Limb (tissue), 2 donors: Measurements from ENCODE around the gene CD99L2.
"Not testable (repeated sequence)": the region's sequence is repeated elsewhere in the genome, so short reads cannot be mapped to it uniquely, and the experiment has no call there.

Source experiments
- DNase-seq, 2 donors: peaks; one replicate each; pipeline ENCODE4 v3.0.0-alpha.2; 2016; ENCODE audit errors: extremely low spot score in 2 of 2

CD99L2 gene

DNA sequence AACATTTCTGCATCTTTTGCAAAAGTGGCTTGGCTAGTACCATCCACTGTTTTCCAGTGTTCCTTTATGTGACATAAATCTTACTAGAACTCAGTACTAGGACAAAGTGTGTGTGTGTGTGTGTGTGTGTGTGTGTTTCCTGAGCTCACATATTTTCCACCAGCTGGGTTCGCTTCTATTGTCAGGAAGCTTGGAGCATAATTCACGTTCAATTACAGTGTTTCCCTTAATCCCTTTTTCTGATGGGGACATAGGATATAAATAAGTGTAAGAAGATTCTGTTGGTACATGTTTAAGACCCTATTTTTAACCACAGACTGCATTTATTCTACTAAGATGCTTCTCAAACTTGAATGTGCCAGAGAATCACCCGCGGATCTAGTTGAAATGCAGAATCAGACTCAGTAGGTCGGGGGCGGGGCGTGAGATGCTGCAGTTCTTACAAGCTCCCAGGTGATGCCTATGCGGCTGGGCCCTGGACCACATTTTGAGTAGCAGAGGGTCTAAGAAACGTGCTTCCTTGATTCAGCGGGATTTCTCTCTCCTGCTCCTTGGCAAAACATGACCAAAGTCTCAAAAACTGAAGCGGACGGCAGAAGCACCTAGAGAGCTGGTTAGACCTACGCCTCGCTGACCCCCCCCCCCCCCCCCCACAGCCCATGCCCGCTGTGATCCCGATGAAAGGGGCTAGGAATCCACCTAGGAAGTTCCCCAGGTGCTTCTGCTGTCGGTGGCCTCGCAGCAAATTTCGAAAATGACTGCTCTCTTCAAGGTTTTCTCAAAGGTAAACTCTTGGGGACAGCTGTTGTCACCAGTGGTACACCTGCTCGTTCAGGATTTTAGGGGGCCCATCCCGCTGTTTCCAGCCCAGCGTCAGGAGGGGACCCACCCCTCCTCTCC lies 797 bp downstream of the CD99L2 start:
- DNase-seq, result peak in 1 of 2 donors; percentile 48

DNA sequence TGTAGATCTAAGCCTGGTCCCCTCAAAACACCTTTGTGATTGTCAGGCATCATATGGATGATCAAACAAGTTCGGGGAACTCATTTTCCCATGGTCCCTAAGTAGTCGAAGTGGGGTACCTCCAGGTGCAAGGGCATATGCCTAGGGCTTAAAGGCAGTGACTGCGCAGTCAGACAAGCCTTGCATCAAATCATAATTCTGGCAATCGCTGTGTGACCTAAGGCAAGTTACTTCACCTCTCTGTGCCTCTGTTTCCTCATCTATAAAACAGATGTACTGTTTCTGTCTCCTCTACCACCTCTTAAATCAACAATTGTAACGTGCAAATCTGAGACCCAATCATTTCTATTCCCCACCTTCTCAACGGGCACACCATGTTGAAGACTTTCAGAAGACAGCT lies 1.8 kb downstream of the CD99L2 start:
- no peak for DNase-seq

DNA sequence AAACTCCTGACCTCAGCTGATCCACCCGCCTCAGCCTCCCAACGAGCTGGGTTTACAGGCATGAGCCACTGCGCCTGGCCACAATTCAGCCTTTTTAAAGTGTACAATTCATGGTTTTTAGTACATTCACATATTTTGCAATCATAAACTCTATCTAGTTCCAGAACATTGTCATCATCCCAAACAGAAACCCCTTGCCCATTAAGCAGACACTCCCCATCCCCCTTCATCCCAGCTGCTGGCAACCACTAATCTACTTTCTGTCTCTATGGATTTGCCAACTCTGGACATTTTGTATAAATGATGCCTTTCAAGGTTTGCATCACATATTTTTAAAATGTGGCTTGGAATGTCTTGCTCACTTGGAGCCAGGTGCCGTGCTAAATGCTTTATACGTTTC lies 4.5 kb downstream of the CD99L2 start:
- no peak for DNase-seq

DNA sequence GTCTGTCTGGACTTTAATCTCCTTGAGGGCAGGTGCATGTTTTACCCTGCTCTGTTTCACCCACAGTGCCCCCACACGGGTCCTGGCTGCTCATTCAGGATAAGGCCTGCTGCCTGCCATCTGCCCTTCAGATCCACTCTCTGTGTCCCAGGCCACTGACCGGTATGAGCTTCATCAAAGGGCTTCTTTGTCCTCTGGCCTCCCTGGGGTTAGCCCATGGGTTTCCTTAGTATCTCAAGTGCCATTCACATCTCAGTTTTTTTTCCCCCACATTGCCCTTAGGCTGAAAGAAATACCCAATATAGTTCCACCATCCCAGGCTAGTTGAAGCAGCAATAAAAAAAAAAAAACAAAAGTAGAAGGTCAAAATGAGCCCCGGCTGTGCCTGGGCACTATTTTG lies 9.3 kb downstream of the CD99L2 start:
- no peak for DNase-seq

DNA sequence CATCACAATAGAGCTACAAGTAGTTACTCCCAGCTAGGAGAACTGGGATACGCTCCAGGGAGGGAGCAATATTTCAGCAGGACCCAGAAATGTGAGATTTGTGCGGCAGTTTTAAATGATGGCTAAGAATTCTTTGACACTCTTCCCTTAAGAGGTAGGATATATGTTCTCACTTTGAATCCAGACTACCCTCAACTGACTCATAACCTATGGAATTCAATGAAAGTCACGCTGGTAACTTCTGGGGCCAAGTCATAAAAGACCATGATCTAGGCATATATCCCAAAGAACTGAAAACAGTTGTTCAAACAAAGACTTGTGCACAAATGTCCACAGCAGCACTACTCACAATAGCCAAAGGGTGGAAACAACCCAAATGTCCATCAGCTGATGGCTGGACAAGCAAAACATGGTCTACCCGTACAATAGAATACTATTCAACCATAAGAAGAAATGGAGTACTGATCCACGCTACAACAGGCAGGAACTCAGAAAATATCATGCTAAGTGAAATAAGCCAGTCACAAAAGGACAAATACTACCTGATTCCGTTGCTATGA lies 10.5 kb downstream of the CD99L2 start:
- no peak for DNase-seq

DNA sequence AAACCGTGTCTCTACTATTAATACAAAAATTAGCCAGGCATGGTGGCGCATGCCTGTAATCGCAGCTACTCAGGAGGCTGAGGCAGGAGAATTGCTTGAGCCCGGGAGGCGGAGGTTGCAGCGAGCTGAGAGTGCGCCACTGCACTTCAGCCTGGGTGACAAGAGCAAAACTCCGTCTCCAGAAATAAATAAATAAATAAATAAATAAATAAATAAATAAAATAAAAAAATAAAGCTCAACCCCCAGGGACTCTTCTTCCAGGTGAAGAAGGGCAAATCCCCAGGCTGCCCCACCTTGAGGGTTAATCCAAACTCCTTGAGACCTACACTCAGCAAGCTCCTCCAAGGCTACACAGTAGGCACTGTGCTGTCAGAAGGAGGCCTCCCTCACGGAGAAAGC lies 11.2 kb downstream of the CD99L2 start:
- DNase-seq, result not testable (repeated sequence)

DNA sequence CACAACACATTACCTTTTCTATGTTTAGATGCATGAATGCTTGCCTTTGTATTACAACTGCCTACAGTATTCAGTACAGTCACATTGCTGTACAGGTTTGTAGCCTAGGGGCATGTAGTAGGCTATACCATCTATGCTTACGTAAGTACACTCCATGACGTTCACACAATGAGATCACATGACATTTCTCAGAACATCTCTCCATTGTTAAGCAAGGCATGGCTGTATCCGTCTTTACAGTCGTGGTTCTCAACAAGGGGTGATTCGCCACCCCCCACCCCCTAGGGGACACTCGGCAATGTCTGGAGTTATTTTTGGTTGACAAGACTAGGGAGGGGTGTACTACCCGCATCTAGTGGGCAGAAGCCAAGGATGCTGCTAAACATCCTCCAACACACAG lies 12.1 kb downstream of the CD99L2 start:
- no peak for DNase-seq

DNA sequence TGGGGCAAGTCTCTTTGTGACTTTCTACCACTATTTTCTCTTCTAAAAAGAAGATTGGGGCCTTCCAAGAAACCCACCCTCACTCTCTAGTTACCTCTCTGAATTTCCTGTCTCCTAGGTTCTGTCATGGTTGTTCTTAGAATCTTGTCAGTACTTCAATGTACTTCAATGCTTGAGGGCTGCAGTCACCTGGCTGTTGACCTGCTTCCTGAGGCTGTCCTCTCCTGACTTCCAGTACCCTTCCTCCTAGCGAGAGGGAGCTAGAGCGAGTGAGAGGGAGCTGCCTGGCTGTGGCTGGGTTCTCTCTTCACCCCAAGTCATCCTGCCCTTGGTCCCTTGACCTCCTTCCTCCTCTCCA lies 17.7 kb downstream of the CD99L2 start:
- no peak for DNase-seq

DNA sequence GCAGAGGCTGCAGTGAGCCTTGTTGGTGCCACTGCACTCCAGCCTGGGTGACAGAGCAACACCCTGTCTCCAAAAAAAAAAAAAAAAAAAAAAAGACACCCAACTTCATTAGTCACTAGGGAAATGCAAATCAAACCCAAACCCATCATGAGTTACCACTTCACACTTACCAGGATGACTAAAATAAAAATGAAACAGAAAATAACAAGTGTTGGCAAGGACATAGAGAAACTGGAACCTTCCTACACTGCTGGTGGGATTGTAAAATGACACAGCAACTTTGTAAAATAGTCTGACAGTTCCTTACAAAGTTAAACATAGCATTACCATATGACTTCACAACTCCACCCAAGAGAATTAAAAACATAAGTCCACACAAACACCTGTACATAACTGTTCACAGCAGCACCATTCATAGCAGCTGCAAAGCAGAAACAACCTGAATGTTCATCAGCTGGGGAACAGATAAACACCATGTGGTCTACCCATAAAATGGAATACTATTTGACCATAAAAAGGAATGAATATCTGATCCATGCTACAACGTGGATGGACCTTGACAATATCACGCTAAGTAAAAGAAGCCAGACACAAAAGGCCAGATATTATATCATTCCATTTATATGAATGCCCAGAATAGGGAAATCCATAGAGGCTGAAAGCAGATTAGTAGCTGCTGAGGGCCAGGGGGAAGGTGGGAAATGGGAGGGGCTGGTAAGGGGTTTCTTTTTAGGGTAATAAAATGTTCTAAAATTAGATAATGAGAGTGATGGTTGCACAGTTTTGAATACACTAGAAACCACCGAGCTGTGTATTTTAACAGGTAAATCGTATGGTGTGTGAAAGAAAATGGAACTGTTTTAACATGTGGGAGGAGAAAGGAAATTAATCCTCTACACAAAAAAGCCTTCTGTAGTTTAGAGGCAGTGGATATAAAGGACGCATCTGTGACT lies 18.3 kb downstream of the CD99L2 start:
- DNase-seq, result no peak

DNA sequence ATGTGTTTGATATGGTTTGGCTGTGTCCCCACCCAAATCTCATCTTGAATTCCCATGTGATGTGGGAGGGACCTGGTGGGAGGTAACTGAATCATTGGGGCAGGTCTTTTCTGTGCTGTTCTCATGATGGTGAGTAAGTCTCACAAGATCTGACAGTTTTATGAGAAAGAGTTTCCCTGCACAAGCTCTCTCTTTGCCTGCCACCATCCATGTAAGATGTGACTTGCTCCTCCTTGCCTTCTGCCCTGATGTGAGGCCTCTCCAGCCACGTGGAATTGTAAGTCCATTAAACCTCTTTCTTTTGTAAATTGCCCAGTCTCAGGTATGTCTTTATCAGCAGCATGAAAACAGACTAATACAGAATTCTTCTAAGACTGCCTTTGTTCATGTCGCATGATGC lies 22.8 kb downstream of the CD99L2 start:
- not testable (repeated sequence) for DNase-seq

DNA sequence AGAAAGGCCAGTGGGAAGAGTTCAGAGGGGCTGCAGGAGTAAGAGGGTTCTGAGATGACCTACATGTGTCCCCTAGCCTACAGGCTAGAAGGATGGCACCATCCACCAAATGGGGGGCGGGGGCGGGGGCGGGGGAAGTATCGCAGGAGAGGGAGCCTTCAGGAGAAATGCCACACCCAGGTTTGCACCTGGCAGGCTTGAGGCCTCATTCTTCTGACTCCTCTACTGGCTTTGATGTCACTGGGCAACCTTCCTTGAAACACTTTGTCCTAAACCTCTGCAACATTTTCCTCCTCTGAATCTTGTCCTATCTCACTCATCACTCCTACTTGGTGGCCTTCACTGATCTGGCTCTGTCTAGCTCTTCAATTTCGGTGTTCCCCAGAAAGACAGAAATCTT lies 24.0 kb downstream of the CD99L2 start:
- no peak for DNase-seq

DNA sequence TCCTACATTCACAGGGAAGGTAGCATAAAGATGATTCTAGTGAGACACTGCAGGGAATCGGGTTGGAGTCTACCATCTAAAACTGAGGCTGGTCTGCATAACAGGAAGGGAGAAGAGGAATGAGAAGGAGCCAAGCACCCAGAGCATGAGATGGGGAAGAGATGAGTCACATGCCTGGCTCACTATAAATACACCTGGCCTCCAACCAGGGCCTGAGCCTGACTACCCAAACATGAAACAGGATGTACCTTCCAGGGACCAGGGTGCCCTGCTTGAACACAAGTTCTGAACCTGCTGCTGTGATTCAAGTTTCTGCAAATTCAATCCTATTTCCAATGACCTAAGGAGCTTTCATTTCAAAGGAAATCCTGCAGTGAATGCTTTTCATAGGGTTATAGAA lies 24.9 kb downstream of the CD99L2 start:
- no peak for DNase-seq

DNA sequence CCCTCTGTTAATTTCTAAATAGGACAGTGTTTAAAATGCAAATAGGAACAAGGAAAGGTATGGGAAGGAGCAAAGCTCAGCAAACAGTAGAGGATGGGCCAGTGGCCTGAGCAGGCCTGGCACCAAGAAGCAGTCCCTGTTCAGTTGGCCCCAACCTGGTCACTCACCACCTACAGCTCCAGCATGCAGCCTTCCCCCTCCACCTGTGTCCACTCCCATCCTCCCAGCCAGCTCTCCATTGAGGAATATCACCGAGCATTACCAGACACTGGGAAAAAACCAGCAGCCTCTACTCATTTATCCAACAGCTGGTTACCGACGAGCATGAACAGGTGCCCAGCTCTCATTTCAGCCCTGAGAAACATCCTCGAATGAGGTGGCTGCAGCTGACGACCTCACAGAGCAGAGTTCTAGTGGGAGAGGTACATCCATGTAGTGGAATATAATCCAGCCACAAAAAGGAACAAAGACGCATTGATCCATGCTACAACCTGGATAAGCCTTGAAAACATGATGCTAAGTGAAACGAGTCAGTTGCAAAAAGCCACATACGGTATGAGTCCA lies 25.6 kb downstream of the CD99L2 start:
- no peak for DNase-seq

DNA sequence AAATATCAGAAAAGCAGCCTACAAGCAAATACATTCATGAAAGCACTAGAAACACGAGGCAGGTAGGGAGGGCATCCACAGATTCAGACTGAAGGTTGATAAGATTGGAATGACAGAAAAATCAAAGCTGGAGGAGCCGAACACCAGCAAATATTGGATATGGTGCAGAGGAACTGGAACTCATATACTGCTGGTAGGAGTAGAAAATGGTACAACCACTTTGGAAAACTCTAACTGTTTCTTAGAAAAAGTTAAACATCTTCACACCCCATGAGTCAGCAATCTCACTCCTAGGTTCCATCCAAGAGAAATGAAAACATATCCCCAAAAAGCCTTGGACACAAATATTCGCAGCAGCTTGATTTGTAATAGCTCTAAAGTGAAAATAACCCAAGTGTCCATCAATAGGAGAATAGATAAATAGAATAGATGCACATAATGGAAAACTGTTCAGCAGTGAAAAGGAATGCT lies 27.1 kb downstream of the CD99L2 start:
- DNase-seq, result no peak

DNA sequence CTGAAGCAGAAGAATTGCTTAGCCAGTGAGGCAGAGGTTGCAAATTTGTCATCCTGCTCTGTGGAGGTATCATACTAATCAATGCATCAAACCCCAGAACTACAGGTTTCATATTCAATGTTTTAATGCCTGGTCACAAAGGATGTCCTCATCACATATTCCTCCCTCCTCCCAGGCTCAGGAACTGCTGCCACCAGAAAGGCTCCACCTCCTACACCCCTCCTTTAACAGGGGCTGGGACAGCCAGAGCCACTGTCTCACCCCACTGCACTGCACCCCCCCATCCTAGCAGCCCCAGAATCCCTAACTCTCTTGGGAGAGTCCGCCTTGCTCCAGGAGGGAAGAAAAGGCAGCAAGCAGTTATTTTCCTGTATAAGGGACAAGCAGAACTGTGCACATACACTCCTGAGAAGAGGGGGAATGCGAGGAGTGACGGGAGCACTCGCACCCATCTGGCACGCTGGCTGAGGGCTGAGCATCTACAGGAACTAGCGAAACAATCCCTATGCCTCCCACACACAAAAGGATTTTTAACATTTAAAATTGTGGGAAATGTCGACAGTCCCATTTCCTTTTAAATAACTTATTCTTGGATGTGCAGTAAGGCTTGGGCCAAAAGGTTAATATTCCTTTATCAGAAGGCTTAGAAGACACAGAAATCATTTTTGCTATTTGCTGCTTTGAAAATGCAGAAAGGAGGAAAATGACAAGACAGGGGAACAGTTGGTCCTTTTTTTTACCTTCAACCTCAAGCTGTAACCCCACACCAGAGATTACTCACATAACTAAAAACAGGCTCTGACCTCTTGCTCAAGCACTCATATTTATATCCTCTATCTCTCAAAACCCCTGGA lies 27.8 kb downstream of the CD99L2 start:
- DNase-seq, result no peak

DNA sequence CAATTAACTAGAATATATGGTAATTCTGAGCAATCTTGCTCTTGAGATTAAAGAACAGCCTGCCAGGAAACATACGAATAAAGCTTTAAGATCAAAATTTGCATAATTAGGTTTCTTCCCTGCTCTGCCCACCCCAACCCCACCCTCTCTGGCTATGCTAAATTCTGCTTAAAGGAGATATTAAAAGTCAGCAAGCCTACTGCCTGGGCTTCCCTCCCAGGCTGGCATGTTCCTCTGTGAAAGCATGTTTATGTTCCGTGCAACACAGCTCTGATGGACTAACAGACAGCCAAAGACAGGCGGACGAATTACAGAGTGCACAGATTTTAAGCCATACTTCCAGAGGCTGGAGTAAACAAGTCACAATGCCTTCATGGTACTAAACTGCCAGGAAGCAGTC lies 28.4 kb downstream of the CD99L2 start:
- no peak for DNase-seq

DNA sequence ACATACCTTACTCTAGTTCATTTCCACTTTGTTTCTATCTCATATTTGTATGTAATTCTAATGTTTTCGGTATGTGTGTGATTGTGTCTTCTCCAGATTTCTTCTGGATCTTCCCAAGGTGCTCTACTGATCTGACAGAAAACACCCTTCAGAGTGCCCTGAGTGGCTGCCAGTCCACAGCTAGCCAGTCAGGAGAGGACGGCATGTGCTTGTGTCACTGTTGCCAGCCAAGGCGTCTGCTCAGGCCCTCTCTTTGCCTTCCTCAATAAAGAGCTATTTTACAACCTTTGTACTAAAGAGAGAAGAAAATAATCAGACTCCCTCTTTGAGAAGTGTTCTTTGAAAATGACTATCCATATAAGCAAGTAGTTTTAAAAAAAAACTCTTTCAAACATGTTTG lies 29.0 kb downstream of the CD99L2 start:
- DNase-seq, result no peak

DNA sequence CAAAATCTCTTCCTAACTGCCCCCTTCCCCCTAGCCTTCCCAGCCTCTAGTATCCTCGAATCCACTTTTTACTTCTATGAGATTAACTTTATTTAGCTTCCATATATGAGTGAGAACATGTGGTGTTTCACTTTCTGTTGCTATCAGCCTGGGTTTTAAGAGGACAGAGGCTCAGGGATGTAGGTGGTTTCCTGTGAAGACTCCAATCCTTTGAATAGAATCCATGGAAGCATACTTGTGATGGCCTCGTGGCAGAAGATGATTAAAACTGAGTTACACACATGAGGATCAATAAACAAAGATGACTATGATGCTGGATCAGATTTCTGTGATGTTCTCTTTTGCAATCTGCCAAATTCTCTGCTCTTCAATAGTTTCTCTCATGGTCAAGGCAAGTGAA lies 29.8 kb downstream of the CD99L2 start:
- no peak for DNase-seq

DNA sequence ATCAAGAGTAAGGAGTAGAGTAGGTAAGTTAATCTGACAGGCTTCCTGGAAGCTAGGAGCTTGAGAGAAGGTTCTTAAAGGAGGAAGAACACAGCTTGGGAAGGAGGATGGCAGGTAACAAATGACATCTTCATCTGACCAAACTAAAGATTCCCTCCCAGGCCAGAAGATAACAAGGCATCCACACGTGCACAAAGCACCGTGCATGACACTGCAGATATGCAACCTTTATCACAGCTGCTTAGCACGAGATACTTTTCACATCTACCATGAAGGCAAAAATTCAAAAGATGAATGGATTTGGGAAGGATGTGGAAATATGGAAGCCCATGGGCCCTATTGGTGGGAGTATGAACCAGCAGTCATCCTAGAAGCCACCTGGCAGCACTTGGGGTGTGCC lies 34.3 kb downstream of the CD99L2 start:
- no peak for DNase-seq

DNA sequence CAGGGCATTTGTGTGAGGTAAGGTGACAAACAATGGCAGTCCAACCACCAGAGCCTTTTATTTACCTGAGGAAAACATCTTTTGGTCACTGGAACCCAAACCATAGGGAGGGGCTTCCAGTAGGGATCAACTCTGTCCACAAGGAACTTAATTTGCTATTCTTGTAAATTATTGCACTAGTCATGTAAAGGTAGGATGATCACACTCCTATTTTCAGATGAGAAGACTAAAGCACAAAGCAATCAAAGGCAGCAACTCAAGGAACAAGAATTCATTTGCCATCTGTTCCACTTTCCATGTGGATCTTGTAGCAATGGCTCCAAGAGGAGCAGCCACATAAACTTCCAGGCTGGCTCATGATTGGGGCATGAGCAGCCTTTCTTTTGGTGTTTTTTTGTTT lies 35.3 kb downstream of the CD99L2 start:
- DNase-seq, result no peak

DNA sequence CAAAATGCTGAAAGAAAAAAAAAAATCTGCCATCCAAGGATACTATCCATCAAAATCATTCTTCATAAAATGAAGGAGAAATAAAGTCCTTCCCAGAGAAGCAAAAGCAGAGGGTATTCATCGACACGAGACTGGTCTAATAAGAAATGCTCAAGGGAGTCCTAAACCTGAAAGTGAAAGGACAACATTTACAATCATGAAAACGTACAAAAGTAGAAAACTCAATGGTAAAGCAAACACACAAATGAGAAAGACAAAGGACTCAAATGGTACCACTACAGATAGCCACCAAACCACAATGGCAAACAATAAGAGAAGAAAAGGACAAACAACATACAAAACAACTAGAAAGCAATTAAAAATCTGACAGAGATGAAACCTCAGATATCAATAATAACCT lies 41.0 kb downstream of the CD99L2 start:
- DNase-seq, result no peak
